ENCODE results near the gene CYFIP1. TPM values are rescaled to one million over a fixed set of nuclear protein-coding genes. Genes with fewer than 3 reads are reported as not detected.

Gene CYFIP1
- total RNA-seq, 1 experiment from 2014 or later: 112 TPM

GRCh38 chr15:22895465-22896190, 84.5 kb downstream of the CYFIP1 start:
- DNase-seq (ENCODE audit: low spot score): no peak
- Histone ChIP-seq H3K27ac (ENCODE audit: low read depth, low read length, poor library complexity, severe bottlenecking) (no peak overlapping the region), H3K4me1 (ENCODE audit: insufficient read depth, low read length, poor library complexity, severe bottlenecking) (no peaks in the 10 kb centered on the region), H3K27me3 (replicated peaks; ENCODE audit: insufficient read depth, low read depth, low read length, poor library complexity) (no peaks in the 10 kb centered on the region), H3K9me3 (ENCODE audit: low read depth, low read length, poor library complexity, severe bottlenecking) (no peaks in the 10 kb centered on the region), H3K36me3 (ENCODE audit: insufficient read depth, low read length, poor library complexity, severe bottlenecking) (peaks cover 2% of the 10 kb centered on the region), H3K4me3 (ENCODE audit: low read depth, low read length, poor library complexity, severe bottlenecking) (no peak overlapping the region)
- TF ChIP-seq CTCF (conservative IDR thresholded peaks at IDR 0.05; ENCODE audit: low read depth, low read length): no peak
- TF ChIP-seq EZH2 (IDR thresholded peaks at IDR 0.05; ENCODE audit: borderline replicate concordance, low read depth, low read length, poor library complexity, severe bottlenecking): no peak
- CTCF ChIA-PET: interaction anchor here (0.6 kb wide), 1 partner anchor 178 kb away, joined by 7 read pairs; no protein-coding TSS in a partner anchor
- intact Hi-C loops (cut with micrococcal nuclease; ENCODE audit: unreplicated experiment): no loop called here
- POLR2A ChIA-PET (ENCODE audit: low non-redundant PET): no interaction called here
- no TSS peak for BruUV-seq (replicated peaks)

DNA sequence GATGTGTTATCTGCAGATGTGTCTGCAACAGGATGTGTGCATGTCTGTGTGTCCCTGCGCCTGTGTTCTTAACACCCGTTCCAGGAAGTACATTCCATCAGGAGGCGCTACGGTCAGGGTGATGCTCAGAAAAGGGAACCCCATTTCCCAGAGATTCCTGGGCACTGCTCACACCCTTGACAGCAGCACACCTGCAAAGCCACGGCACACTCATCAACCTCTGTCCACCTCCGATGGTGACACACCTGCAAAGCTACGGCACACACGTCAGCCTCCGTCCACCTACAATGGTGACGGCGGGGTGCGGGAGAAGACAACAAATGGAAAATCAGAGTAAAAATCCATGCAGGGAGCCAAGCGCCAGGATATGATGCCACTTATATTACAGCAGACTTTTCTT, 86.3 kb downstream of the CYFIP1 start:
- DNase-seq (ENCODE audit: low spot score): no peak
- no TSS peak for BruUV-seq (replicated peaks)
- Histone ChIP-seq H3K4me1 (ENCODE audit: insufficient read depth, low read length, poor library complexity, severe bottlenecking) (no peaks in the 10 kb centered on the region), H3K36me3 (ENCODE audit: insufficient read depth, low read length, poor library complexity, severe bottlenecking) (peaks cover 2% of the 10 kb centered on the region), H3K4me3 (ENCODE audit: low read depth, low read length, poor library complexity, severe bottlenecking) (no peak overlapping the region), H3K9me3 (ENCODE audit: low read depth, low read length, poor library complexity, severe bottlenecking) (no peaks in the 10 kb centered on the region), H3K27ac (ENCODE audit: low read depth, low read length, poor library complexity, severe bottlenecking) (no peak overlapping the region), H3K27me3 (replicated peaks; ENCODE audit: insufficient read depth, low read depth, low read length, poor library complexity) (no peaks in the 10 kb centered on the region)
- ChIA-PET CTCF (no interaction called here), POLR2A (ENCODE audit: low non-redundant PET) (no interaction called here)
- intact Hi-C loops (cut with micrococcal nuclease; ENCODE audit: unreplicated experiment): no loop called here
- TF ChIP-seq CTCF (conservative IDR thresholded peaks at IDR 0.05; ENCODE audit: low read depth, low read length): no peak
- TF ChIP-seq EZH2 (IDR thresholded peaks at IDR 0.05; ENCODE audit: borderline replicate concordance, low read depth, low read length, poor library complexity, severe bottlenecking): no peak

DNA sequence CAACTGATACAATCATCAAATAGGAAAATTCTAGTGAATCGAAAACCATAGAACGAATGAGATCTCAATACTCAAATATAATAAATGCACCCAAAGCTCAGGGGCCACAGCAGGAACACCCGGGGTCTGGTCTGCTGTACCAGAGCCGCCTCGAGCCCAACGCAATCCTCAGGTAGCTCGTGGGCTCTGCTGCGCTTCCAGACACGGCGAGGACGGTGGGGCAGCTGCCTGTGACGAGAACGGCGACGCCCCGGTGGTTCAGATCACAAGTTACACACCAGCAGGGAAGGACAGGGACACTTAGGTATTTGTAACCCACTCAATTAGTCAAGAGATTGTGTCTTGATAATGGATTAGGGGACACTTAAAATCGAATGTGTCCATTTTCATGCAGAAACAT, 87.1 kb downstream of the CYFIP1 start:
- ChIA-PET POLR2A (ENCODE audit: low non-redundant PET) (no interaction called here), CTCF (no interaction called here)
- TF ChIP-seq CTCF (conservative IDR thresholded peaks at IDR 0.05; ENCODE audit: low read depth, low read length) (no peak), EZH2 (IDR thresholded peaks at IDR 0.05; ENCODE audit: borderline replicate concordance, low read depth, low read length, poor library complexity, severe bottlenecking) (no peak)
- no peak overlapping the region for H3K27ac ChIP-seq (ENCODE audit: low read depth, low read length, poor library complexity, severe bottlenecking)
- no peak for DNase-seq (ENCODE audit: low spot score)
- intact Hi-C loops (cut with micrococcal nuclease; ENCODE audit: unreplicated experiment): no loop called here
- H3K4me1 ChIP-seq (ENCODE audit: insufficient read depth, low read length, poor library complexity, severe bottlenecking): no peaks in the 10 kb centered on the region
- BruUV-seq (replicated peaks): no TSS peak
- H3K4me3 ChIP-seq (ENCODE audit: low read depth, low read length, poor library complexity, severe bottlenecking): no peak overlapping the region
- no peaks in the 10 kb centered on the region for H3K27me3 ChIP-seq (replicated peaks; ENCODE audit: insufficient read depth, low read depth, low read length, poor library complexity)
- peaks cover 2% of the 10 kb centered on the region for H3K36me3 ChIP-seq (ENCODE audit: insufficient read depth, low read length, poor library complexity, severe bottlenecking)
- no peaks in the 10 kb centered on the region for H3K9me3 ChIP-seq (ENCODE audit: low read depth, low read length, poor library complexity, severe bottlenecking)
